ENCODE data around the gene B2M.

- TF ChIP-seq, protein P1, sequence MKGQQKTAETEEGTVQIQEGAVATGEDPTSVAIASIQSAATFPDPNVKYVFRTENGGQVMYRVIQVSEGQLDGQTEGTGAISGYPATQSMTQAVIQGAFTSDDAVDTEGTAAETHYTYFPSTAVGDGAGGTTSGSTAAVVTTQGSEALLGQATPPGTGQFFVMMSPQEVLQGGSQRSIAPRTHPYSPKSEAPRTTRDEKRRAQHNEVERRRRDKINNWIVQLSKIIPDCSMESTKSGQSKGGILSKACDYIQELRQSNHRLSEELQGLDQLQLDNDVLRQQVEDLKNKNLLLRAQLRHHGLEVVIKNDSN (IDR thresholded peaks at IDR 0.05): no peak
- TF ChIP-seq CEBPB (IDR thresholded peaks at IDR 0.05) (no peak), YY1 (IDR thresholded peaks at IDR 0.05; ENCODE audit: low read depth) (no peak)
- TF ChIP-seq, protein P2, sequence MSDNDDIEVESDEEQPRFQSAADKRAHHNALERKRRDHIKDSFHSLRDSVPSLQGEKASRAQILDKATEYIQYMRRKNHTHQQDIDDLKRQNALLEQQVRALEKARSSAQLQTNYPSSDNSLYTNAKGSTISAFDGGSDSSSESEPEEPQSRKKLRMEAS (IDR thresholded peaks at IDR 0.05): no peak
Measured at GRCh38 chr15:44719293-44719999, 8.1 kb downstream of the B2M start.

All from Ishikawa (cell line).